ENCODE measurements around the gene EAPP.

- TF ChIP-seq EZH2 (IDR thresholded peaks at IDR 0.05; ENCODE audit: low read depth, unreplicated experiment) (no peak), EZH2phosphoT487 (IDR thresholded peaks at IDR 0.05; ENCODE audit: unreplicated experiment) (no peak), POLR2AphosphoS5 (IDR thresholded peaks at IDR 0.05; ENCODE audit: low read depth) (no peak), JUNB (IDR thresholded peaks at IDR 0.05; ENCODE audit: unreplicated experiment) (no peak), ZNF114 (CRISPR knock-in tag; IDR thresholded peaks at IDR 0.05) (no peak), ETS1 (IDR thresholded peaks at IDR 0.05) (no peak), CREB1 (CRISPR knock-in tag; IDR thresholded peaks at IDR 0.05; ENCODE audit: low read depth) (no peak)
- TF ChIP-seq, protein P1, sequence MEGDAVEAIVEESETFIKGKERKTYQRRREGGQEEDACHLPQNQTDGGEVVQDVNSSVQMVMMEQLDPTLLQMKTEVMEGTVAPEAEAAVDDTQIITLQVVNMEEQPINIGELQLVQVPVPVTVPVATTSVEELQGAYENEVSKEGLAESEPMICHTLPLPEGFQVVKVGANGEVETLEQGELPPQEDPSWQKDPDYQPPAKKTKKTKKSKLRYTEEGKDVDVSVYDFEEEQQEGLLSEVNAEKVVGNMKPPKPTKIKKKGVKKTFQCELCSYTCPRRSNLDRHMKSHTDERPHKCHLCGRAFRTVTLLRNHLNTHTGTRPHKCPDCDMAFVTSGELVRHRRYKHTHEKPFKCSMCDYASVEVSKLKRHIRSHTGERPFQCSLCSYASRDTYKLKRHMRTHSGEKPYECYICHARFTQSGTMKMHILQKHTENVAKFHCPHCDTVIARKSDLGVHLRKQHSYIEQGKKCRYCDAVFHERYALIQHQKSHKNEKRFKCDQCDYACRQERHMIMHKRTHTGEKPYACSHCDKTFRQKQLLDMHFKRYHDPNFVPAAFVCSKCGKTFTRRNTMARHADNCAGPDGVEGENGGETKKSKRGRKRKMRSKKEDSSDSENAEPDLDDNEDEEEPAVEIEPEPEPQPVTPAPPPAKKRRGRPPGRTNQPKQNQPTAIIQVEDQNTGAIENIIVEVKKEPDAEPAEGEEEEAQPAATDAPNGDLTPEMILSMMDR (conservative IDR thresholded peaks at IDR 0.05; ENCODE audit: low read depth in 2 of 2): no peak
- TF ChIP-seq, protein P2, sequence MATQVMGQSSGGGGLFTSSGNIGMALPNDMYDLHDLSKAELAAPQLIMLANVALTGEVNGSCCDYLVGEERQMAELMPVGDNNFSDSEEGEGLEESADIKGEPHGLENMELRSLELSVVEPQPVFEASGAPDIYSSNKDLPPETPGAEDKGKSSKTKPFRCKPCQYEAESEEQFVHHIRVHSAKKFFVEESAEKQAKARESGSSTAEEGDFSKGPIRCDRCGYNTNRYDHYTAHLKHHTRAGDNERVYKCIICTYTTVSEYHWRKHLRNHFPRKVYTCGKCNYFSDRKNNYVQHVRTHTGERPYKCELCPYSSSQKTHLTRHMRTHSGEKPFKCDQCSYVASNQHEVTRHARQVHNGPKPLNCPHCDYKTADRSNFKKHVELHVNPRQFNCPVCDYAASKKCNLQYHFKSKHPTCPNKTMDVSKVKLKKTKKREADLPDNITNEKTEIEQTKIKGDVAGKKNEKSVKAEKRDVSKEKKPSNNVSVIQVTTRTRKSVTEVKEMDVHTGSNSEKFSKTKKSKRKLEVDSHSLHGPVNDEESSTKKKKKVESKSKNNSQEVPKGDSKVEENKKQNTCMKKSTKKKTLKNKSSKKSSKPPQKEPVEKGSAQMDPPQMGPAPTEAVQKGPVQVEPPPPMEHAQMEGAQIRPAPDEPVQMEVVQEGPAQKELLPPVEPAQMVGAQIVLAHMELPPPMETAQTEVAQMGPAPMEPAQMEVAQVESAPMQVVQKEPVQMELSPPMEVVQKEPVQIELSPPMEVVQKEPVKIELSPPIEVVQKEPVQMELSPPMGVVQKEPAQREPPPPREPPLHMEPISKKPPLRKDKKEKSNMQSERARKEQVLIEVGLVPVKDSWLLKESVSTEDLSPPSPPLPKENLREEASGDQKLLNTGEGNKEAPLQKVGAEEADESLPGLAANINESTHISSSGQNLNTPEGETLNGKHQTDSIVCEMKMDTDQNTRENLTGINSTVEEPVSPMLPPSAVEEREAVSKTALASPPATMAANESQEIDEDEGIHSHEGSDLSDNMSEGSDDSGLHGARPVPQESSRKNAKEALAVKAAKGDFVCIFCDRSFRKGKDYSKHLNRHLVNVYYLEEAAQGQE (IDR thresholded peaks at IDR 0.05; ENCODE audit: unreplicated experiment): no peak
Measured at GRCh38 chr14:34478261-34478660, 61.2 kb downstream of the EAPP start.
